ENCODE results near the gene SCAF1. TPM values are rescaled to one million over a fixed set of nuclear protein-coding genes. Genes with fewer than 3 reads are reported as not detected.

The SCAF1 gene, protein sequence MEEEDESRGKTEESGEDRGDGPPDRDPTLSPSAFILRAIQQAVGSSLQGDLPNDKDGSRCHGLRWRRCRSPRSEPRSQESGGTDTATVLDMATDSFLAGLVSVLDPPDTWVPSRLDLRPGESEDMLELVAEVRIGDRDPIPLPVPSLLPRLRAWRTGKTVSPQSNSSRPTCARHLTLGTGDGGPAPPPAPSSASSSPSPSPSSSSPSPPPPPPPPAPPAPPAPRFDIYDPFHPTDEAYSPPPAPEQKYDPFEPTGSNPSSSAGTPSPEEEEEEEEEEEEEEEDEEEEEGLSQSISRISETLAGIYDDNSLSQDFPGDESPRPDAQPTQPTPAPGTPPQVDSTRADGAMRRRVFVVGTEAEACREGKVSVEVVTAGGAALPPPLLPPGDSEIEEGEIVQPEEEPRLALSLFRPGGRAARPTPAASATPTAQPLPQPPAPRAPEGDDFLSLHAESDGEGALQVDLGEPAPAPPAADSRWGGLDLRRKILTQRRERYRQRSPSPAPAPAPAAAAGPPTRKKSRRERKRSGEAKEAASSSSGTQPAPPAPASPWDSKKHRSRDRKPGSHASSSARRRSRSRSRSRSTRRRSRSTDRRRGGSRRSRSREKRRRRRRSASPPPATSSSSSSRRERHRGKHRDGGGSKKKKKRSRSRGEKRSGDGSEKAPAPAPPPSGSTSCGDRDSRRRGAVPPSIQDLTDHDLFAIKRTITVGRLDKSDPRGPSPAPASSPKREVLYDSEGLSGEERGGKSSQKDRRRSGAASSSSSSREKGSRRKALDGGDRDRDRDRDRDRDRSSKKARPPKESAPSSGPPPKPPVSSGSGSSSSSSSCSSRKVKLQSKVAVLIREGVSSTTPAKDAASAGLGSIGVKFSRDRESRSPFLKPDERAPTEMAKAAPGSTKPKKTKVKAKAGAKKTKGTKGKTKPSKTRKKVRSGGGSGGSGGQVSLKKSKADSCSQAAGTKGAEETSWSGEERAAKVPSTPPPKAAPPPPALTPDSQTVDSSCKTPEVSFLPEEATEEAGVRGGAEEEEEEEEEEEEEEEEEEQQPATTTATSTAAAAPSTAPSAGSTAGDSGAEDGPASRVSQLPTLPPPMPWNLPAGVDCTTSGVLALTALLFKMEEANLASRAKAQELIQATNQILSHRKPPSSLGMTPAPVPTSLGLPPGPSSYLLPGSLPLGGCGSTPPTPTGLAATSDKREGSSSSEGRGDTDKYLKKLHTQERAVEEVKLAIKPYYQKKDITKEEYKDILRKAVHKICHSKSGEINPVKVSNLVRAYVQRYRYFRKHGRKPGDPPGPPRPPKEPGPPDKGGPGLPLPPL
- polyA plus RNA-seq (ENCODE audit: insufficient read length): 28.7 TPM
- long read RNA-seq, donor 1, partial matches to known transcripts: 98 of 100 reads
- long read RNA-seq, donor 1, other reads (novel, unspliced or antisense): 0 of 100 reads
- long read RNA-seq, donor 2, partial matches to known transcripts: 22 of 22 reads
- long read RNA-seq, donor 2, other reads (novel, unspliced or antisense): 0 of 22 reads
- long read RNA-seq, donor 3, partial matches to known transcripts: 6 of 6 reads
- long read RNA-seq, donor 3, other reads (novel, unspliced or antisense): 0 of 6 reads
- long read RNA-seq, donor 4: 0 reads
- long read RNA-seq, donor 5, partial matches to known transcripts: 47 of 60 reads
- long read RNA-seq, donor 5, other reads (novel, unspliced or antisense): 12 of 60 reads
- long read RNA-seq, donor 6, full-length matches to known transcripts: 1 of 30 reads
- long read RNA-seq, donor 6, partial matches to known transcripts: 29 of 30 reads
- long read RNA-seq, donor 6, other reads (novel, unspliced or antisense): 0 of 30 reads
- long read RNA-seq, donor 7, partial matches to known transcripts: 40 of 40 reads
- long read RNA-seq, donor 7, other reads (novel, unspliced or antisense): 0 of 40 reads
- long read RNA-seq, donor 8, partial matches to known transcripts: 5 of 5 reads
- long read RNA-seq, donor 8, other reads (novel, unspliced or antisense): 0 of 5 reads

DNA sequence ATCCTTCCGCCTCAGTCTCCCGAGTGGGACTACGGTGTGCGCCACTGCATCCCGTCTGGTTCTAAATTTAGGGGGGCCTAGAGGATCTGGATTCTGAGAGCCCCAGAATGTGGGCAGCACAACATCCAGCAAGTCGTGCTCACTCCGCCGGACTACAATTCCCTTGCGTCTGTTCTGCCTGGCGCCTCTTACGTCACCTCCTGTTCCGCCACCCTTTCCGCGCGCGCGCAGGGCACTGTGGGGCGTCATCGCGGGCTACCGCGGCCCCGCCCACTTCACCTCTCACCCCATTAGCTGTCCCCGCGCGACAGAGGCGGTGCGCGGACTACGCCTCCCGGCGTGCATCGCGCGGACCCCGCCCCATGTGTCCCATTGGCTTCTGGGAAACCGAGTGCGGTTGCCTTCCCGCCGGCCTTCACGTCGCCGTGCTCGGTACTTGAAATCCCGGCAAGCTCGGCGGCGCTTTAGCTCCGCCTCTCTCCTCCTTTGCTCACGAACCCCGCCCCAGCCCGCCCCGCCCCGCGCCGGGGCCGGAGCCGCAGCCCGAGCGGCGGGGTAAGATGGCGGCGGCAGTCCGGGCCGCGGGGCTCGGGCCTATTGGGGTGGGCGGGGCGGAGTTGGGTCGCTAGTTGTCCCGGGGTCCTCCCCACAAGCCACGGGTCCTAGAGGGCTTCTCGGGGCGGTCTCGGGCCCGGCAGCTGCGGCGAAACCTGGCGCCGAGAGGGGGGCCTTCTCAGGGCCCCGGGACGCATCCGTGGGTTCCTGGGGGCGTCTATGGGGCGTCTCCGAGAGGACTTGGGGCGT lies at the start of gene SCAF1:
Gene SCAF1, plus strand, starts transcription at position 522 of the 804 bp plus-strand sequence. CDS start 2,818 bp downstream, outside the sequence.
- DNase-seq: peak; percentile 99

DNA sequence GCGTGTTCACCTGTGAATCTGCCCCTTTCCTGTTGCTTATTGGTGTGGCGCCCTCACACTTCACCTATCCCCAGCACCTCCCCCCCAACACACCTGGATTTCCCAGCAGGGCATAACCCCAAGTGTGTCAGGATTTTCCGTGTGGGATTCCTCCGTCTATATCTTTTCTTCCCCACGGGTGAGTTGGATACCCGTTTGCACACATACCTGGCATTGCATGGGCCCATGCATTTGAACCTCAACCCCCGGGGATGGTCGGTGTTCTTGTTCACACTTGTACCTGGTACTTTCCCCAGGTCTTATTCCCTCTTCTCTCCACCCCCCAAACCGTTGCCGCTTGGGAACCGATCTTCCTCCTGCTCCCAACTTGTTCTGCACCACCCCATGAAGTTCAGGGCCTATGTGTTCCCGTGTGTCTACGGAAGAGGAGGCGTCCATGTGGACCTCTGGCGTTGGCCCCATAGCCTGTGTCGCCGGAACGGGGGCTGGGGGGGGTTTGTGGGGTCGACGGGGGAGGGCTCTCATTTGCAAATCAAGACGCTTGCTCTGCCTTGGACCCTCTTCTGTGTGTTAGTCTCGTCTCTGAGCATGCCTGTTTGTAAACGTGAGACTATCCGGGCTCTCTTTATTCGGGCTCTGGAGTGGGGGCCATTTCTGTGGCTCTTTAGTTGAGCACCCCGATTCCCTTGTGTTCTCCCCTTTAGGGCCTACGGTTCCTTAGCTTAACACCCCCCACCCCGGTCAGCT lies 49.4 kb upstream of the SCAF1 start:
- no peak for DNase-seq

DNA sequence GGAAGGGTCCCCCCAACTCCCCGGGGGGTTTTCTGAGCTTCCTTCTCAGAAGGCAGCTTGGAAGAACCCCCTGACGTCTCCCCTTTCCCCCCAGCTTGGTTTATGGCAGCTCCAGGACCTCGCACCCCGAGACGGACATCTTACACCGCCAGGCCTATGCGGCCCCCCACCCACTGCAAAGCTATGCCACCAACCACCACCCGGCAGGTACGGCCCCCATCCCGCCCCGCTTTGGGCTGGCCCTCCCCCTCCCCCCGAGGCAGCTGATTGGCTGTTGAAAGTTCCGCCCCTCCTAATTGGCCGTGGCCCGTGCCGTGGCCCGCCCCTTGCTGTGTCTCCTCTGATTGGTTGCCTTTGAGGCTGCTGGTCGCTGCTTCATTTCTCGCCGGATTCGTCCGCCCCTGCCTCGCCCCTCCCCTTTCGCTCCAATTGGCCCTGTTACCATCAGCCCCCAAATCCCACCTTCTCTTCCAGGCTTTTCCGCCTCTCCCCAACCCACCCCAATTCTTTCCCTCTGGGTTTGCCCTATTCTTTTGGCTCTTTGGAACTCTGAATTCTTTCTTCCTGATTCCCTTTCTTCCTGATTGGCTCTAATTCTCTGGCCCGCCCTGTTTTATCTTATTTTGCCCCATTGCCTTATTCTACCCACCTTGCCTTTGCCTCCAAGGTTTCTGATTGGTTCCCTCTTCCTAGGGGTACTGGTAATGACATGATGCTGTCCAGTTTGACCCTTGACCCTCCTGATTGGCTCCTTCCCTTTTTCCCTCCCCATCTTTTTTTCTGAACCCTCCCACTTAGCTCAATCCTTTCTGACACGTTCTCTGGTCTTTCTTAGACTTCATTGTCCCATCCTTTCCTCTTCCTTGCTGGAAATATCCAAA lies 48.5 kb upstream of the SCAF1 start:
- peak; percentile 89 for DNase-seq

DNA sequence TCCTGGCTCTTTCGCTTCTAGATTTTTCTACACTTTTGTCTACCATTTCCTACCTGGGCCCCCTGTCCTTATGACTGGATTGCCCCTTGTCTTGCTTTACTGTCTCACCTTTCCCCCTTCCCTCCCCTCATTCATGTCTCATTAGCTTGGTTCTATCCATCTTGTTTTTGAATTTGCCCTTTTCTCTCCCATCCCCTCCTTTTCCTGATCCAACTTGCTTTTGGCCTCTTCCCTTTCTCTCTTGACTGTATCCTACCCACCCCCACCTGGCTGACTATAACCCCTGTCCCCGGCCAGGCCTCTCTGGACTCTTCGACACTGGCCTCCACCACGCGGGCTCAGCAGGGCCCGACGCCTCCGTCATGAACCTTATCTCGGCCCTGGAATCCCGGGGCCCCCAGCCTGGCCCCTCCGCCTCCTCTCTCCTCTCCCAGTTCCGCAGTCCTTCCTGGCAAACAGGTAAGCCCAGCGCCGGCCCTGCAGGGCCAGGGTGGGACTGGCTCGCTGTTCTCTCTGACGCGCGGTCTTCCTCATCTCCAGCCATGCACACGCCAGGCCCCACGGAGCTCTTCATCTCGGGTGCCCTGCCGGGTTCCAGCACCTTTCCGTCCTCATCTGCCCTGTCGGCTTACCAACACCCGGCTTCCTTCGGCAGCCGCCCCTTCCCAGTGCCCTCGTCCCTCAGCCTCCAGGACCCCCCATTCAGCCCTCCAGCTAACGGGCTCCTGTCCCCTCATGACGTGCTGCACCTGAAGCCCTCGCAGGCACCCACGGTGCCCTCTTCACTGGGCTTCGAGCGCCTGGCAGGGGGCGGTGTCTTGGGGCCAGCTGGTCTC lies 47.6 kb upstream of the SCAF1 start:
- no peak for DNase-seq

DNA sequence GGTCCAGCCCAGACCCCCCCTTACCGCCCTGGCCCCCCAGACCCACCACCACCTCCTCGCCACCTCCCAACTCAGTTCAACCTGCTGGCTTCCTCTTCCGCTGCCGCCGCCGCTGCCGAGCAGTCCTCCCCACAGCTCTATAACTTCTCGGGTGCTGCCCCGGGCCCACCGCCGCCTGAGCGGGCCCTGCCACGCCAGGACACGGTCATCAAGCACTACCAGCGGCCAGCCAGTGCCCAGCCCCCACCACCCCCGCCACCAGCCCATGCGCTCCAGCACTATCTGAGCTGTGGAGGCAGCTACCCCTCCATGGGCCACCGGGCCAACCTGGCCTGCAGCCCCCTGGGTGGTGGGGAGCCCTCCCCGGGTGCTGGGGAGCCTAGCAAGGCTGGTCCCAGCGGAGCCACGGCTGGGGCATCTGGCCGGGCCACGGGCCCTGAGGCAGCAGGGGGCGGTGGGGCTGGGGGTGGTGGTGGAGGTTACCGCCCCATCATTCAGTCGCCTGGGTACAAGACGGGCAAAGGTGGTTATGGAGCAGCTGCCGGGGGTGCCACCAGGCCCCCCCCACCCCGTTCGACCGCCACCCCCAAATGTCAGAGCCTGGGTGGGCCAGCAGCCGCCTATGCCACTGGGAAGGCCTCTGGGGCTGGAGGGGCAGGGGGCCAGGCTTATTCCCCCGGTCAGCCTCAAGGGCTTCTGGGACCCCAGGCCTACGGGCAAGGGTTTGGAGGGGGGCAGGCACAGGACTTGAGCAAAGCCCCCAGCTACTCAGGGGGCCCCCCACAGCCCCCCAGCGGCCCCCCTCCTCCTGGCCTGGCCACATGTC lies 46.8 kb upstream of the SCAF1 start:
- no peak for DNase-seq

DNA sequence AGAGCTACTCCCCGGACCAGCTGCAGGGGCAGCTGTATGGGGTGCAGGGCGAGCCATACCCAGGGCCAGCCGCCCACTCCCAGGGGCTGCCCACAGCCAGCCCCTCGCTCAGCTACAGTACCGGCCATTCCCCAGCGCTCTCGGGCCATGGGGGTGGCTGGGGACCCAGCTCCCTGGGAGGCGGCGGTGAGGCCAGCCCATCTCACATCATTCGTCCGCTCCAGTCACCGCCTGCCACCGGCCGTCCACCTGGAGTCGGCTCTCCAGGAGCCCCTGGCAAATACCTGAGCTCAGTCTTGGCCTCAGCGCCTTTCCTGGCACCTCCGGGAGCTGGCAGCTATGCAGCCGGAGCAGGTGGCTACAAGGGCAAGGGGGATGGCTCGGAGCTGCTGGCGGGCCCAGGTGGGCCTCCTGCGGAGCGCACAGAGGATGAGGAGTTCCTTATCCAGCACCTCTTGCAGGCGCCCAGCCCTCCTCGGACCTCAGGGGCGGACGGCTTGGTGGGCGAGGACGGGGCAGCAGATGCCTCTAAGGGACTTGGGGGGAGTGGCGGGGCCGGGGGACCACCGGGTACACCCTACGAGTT lies 46.1 kb upstream of the SCAF1 start:
- DNase-seq: no peak

DNA sequence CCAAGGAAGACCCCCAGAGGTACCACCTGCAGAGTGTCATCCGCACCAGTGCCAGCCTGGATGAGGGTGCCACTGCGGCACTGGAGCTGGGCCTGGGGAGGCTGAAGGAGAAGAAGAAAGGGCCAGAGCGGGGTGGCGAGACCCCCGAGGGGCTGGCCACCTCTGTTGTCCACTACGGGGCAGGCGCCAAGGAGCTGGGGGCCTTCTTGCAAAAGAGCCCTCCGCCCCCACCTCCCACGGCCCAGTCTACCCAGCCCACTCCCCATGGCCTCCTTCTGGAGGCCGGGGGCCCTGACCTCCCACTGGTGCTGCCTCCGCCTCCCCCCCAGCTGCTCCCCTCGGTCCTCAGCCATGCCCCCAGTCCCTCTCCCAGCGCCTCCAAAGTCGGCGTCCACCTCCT lies 45.6 kb upstream of the SCAF1 start:
- no peak for DNase-seq

DNA sequence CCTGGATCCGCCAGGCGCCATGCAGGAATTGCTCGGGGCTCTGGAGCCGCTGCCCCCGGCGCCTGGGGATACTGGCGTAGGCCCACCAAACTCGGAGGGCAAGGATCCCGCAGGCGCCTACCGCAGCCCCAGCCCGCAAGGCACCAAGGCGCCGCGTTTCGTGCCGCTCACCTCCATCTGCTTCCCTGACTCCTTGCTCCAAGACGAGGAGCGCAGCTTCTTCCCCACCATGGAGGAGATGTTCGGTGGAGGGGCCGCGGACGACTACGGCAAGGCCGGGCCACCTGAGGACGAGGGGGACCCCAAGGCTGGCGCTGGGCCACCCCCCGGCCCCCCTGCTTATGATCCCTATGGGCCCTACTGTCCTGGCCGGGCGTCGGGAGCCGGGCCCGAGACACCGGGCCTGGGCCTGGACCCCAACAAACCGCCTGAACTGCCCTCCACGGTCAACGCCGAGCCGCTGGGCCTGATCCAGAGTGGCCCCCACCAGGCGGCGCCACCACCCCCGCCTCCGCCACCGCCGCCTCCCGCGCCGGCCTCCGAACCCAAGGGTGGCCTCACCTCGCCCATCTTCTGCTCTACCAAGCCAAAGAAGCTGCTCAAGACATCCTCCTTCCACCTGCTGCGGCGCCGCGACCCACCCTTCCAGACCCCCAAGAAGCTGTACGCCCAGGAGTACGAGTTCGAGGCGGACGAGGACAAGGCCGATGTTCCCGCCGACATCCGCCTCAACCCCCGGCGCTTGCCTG lies 44.9 kb upstream of the SCAF1 start:
- DNase-seq: no peak

DNA sequence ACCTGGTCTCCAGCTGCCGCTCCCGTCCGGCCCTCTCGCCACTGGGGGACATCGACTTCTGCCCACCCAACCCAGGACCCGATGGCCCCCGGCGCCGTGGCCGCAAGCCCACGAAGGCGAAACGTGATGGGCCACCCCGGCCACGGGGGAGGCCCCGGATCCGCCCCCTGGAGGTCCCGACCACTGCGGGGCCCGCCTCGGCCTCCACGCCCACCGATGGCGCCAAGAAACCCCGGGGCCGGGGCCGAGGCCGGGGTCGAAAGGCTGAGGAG lies 44.4 kb upstream of the SCAF1 start:
- DNase-seq: no peak

DNA sequence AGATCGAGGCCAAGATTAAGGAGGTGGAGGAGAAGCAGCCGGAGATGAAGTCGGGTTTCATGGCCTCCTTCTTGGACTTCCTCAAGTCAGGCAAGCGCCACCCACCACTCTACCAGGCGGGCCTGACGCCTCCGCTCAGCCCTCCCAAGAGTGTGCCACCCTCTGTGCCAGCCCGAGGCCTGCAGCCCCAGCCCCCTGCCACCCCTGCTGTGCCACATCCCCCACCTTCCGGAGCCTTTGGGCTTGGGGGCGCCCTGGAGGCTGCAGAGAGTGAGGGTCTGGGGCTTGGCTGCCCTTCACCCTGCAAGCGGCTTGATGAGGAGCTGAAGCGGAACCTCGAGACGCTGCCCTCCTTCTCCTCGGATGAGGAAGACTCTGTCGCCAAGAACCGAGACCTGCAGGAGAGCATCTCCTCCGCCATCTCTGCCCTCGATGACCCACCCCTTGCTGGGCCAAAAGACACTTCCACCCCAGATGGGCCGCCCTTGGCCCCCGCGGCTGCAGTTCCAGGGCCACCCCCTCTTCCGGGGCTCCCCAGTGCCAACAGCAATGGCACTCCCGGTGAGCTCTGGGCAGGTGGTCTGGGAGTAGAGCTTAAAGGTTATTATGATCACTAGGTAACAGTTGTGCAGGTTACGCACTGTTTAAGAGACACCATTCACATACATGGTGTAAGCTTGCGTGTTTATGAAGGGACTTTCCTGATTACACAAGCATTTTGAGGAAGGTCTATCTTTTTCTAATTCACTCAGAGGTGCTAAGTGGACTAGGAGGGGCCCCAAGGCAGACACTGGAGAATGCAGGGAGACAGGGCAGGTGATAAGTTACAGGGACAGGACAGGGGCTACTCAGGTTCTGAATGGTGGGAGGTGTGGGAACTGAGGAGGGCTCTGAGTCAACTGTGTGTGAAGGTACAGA lies 42.4 kb upstream of the SCAF1 start:
- DNase-seq: no peak

DNA sequence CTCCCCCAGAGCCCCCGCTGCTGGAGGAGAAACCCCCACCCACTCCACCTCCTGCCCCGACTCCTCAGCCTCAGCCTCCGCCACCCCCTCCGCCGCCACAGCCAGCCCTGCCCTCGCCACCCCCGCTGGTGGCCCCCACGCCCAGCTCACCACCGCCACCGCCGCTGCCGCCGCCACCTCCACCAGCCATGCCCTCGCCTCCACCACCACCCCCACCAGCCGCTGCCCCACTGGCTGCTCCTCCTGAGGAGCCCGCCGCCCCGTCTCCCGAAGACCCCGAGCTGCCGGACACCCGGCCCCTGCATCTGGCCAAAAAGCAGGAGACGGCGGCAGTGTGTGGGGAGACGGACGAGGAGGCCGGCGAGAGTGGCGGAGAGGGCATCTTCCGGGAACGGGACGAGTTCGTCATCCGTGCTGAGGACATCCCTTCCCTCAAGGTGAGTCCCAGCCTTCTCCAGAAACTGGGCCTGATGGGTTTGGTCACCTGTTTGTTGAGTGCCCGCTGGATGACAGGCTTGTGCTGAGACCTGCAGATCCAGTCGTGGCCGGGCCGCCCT lies 40.4 kb upstream of the SCAF1 start:
- DNase-seq: no peak

DNA sequence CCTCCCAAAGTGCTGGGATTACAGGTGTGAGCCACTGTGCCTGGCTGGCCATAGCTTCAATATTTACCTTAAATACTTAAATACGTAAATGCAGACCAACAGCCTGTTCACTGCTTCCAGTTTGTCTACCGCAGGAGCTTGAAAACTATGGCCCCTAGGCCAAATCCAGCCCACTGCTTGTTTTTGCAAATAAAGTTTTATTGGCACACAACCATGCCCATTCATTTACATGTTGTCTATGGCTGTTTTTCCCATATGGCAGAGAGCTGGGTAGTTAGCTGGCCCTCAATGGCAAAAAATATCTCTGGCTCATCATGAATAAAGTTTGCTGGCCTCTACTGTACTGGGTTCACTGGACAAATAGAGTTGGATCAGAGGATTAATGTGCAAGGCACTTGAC lies 39.2 kb upstream of the SCAF1 start:
- no peak for DNase-seq

DNA sequence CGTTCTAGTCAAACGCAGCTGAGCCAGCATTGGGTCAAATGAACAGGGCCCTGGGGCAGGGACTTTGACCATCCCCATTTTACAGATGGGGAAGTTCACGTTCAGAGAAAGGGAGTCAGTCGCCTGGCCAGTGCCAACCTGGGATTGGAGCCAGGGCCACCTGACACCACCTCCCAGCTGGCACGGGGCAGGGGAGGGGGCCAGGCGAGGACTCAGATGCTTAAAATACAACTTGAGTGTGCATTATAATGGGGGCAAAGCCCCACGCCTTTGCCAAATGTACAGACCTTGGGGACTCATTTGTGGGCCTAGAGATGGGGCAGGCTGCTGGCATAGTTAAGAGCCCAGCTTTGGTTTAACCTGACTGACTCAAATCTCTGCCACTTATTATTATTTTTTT lies 36.4 kb upstream of the SCAF1 start:
- DNase-seq: no peak

Data from left kidney (tissue), 8 donors.